A172 (cell line): ENCODE data around the gene TUBGCP6. TPM values are rescaled to one million over a fixed set of nuclear protein-coding genes. Genes with fewer than 3 reads are reported as not detected.

Experiments used
- DNase-seq: peaks from one replicate; pipeline ENCODE4 v3.0.0-alpha.2; 2015; ENCODE audit warnings: low spot score
- total RNA-seq: library from RNA; depleted of rRNA; stranded (reverse); fragments of >200 nt; shearing (Covaris generic); gene quantifications from 2 replicates; pipeline ENCODE4 v1.2.3, GENCODE V29; 2014

TUBGCP6 gene
- total RNA-seq, 1 experiment from 2014 or later = 10.6 TPM

DNA sequence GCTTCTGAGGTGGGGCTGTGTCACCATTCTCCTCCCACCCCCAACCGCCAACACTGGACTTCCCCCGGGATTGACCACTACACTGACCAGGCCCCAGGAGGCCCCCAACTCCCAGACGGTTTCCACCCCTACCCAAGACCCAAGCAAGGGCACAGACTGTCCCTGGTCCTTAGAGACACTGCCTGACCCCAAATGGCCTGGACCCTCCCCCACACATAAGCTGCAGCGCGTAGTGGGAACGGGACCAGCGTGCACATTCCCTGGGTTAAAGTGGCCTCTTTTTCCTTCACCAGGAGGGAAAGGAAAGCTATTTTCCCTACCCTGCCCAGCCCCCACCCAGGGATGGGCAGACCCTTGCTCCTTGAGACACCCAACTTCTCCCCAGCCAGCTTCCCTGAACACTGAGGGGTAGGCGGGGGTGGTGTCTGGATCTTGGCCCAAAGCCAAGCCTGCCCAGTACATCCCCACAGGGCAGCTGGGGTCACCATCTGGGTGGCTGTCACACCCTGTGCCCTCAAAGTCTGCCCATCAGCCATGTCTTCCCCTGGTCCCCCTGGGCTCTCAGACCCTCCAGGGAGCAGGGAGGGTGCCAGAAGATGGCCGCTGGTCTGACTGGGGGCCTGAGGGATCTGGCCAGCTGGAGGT, 18.3 kb upstream of the TUBGCP6 start:
- DNase-seq = no peak

DNA sequence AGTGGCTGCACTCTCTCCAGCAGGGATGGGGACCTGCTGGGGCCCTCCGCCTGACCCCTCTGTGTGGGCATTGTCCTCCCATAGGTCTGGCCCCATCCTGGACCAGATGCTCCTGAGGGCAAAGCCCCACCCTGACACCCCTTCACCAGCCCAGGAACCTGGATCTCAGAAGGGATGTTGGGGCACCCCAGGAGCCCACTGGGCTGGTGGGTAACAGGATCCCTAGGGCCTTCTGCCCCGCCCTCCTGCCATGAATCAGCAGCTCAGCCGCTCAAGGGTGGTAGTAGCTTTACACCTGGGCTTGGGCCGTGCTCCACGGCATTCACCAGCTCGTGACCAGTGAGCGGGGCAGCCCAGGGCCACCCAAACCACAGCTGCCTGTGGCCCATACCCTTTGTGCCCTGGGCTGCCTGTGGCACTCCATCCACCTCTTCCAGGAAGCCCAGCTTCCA, 17.7 kb upstream of the TUBGCP6 start:
- DNase-seq = peak; percentile 66

DNA sequence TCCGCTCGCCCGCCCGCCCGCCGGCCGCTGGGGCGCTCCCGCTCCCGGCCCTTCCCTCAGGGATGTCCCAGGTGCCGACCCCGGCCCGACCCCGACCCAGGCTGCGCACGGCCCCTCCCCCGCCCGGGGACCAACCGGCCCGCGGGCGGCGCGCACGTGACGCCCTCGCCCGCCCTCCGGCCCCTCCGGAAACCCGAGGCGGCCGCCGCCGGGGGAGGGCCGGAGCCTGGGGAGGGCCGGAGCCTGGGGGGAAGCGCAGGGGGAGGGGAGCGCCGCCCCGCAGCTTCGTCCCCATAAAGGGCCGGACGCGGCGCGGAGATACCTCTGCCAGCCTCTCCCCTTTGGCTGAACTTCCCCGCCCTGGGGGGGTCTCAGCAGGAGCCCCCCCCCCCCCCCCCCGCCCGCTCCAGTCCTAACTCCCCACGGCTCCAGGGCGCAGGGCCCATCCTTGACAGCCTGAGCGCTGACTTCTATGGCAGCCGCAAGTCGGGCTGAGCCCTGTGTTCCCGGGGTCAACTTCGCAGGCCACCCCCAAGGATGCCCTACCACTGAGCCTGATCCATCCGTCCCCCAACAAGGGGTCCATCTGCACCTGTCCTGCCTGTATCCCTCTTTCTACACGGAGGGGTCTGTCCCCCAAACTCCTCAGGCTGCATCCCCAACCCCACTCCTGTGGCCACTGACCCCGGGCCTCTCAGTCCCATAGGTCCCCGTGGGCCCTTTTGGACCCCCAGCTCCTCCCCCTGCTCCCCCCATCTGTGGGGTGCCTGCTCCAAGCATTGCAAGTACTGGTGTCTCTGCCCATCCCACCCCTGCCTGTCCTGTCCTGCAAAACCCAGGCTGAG, 17.0 kb upstream of the TUBGCP6 start, which contains the start of gene MAPK12:
Gene MAPK12 (minus strand): TSS at position 69 of the 845 bp plus-strand sequence. CDS start 174 bp downstream, outside the sequence.
- no peak for DNase-seq

- no peak for DNase-seq
These were observed 16.2 kb upstream of the TUBGCP6 start for GRCh38 chr22:50260801-50261614.

DNA sequence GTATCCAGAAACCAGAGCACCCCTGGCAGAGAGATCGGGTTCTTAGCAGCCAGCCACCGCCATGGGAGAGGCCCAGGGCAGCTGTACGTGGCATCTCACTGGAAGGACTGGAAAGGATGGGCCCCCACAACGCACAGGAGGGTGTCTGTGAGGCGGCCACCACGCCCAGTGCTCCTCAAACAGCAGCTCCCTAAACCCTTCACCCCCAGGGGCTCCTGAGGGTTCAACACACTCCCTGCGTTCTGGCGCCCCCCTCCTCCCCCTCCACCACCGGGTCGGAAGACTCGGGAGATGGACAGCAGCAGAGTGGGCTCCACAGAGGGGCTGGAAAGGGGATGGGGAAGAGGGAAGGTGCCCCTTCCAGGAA, 15.6 kb upstream of the TUBGCP6 start:
- DNase-seq = no peak

DNA sequence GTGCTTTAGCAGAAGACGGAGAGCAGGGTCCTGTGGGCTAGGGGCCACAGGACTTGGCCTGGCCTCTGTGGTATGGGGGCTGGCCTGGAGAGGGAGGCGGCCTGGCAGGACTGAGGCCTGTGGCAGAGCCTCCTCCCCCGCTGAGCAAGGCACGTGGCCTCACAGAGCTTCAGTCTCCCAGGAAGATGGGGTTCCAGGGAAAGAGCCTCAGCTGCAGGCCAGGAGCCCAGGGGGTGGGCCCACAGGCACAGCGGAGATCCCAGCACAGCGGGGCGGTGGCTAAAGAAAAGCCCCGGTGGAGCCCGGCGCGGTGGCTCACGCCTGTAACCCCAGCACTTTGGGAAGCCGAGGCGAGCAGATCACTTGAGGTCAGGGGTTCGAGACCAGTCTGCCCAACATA, 14.5 kb upstream of the TUBGCP6 start:
- DNase-seq = no peak

- no peak for DNase-seq
These were observed 13.8 kb upstream of the TUBGCP6 start for GRCh38 chr22:50258361-50259292.

- no peak for DNase-seq
These were observed 12.9 kb upstream of the TUBGCP6 start for GRCh38 chr22:50257451-50258360.

DNA sequence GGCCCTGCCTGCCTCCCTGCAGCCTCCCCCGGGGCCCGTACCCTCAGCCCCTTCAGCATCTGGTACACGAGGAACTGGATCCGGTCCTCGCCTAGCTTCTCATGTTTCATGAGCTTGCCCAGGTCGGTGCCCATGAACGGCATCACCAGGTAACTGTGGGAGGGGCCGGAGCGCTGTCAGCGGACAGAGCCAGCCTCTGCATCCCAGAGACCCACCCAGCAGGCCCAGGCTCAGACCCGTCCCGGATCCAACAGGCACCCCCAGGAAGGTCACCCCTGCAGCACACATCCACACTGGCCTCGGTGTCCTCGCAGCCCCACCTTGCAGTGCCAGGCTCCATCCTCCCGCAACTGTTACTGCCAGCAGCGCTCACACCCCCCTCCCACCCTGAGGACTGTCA, 12.2 kb upstream of the TUBGCP6 start:
- DNase-seq = no peak

- DNase-seq = no peak
These were observed 11.5 kb upstream of the TUBGCP6 start for GRCh38 chr22:50256258-50256862.

DNA sequence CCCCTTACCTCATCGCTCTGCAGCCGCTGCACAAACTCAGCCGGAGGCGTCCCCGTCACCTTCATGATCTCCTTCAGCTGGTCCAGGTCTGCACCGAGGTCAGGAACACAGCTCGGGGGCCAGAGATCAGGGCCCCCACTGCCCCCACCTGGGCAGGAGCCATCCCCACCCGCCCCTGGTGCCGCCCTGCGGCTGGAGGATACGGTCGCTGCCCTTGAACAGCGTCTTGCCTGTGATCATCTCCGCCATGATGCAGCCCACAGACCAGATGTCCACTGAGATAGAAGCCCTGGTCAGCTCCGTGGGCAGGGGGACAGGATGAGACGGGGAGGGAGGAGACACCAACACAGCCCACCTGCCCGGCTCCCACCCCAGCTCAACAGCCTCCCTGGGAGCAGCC, 10.8 kb upstream of the TUBGCP6 start:
- no peak for DNase-seq

DNA sequence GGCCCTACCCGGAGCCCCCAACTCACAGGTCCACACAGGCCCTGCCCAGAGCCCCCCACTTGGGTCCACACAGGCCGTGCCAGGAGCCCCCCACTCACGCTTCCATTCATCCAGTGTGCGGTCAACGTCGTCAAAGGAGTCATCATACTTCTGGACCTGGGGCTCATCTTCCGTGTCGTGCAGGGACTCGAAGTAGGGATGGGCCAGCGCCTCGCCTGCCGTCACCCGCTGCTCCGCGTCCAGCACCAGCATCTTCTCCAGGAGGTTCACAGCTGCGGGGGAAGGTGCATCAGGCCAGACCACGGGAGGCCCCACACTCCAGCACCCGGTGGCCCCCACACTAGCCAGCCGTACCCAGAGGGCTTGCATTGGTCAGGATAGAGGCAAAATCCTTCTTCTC, 10.3 kb upstream of the TUBGCP6 start:
- DNase-seq = no peak

DNA sequence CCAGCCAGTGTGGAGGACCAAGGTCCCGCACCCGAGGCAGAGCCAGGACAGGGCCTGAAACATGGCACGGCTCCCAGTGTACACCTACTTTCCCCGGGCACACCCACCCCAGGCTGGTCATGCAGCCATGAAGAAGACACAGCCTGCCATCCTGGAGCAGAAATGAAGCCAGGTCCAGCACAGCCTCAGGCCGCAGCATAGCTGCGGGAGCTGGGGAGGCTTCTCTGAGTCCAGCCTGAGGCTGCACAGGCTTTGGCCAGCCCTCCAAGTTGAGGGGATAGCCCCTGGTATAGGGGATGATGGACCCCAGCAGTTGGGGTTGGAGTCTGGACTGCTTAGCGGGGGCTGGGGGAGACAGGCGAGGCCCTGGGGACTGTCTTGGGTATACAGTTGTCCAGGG, 9.1 kb upstream of the TUBGCP6 start:
- no peak for DNase-seq

- no peak for DNase-seq
These were observed 8.5 kb upstream of the TUBGCP6 start for GRCh38 chr22:50253046-50253915.

DNA sequence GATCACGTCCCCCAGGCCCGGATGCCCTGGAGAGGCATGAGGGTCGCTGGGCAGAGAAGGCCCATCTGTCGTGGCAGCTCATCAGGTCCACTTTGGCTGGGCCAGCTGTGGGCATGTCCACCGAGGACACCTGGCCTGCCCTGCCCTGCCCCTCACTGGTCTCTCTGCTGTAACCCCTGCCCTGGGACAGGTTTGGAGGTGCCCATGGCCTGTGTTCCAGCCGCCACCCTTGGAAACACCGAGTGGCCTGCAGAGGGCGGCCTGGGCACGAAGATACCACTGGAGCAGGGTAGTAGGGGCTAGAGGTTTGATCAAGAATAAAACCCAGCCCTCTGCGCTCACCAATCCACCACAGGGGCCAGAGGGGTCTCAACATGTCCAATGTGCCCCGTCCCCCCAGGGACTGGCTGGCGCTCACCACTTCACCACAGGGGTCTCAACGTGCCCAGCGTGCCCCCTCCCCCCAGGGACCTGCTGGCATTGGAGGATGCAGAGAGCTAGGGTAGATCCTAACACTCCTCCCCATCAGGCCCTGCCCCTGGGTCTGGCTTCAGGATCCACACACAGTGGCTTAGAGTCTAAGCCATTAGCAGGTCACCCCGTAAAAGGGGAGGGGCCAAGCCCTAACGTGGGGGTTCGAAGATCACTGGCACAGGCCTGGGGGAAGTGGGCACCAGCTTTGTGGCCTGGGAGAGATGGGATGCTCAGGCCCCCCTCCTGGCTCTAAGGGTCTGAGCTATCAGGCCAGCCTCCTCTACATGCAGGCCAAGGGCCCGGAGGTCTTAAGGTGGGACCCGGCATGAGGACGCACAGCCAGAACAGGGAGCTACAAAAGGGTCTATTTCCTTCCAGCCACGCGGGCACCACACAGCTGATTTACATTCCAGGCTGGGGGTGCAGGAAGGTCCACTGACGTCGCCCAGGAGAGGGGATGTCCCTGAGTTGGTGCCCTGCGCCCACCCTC, 7.5 kb upstream of the TUBGCP6 start:
- DNase-seq = no peak

GRCh38 chr22:50251477-50252081, 6.8 kb upstream of the TUBGCP6 start:
- no peak for DNase-seq
